Measurements from ENCODE around the gene MAGEB2. TPM values are rescaled to one million over a fixed set of nuclear protein-coding genes. Genes with fewer than 3 reads are reported as not detected.

The MAGEB2 gene
- total and polyA plus RNA-seq, 2 donors (not counting 3 experiments of a cell fraction or from before 2014, with no cell fraction given) = not detected

DNA sequence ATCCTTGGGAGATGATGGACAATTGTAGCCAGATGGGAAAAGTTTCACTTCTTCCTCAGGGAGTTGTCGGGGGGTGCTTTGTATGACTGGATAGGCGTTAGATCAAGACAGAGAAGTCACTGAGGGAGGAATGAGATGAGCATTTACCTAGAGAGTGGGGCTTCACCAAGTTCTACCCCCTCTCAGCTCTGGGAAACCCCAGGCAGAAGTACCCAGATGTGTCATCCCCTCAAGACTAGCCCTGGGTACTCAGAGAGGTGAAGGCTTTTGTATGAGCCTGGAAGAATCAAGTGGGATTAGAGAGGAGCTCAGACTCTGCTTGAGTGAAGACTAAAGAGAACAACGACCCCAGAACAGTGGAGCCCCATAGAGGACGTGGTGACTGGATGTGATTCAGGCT is 33.5 kb downstream of the MAGEB2 start:
- Histone ChIP-seq H3K4me3 (replicated peaks in 1 of 3; ENCODE audit: insufficient read depth in 1 of 3, low read depth in 1 of 3, low read length in 3 of 3) (no peak overlapping the region), H2AFZ (ENCODE audit: low read depth, low read length) (no peak overlapping the region), H3K79me2 (ENCODE audit: control insufficient read depth, insufficient read depth, low read length) (no peaks in the 10 kb centered on the region), H3K4me1 (ENCODE audit: control insufficient read depth, extremely low read depth, insufficient read depth, low read length) (no peaks in the 10 kb centered on the region), H3K9me3 (replicated peaks; ENCODE audit: control insufficient read depth, insufficient read depth, low read length) (no peaks in the 10 kb centered on the region), H4K20me1 (replicated peaks; ENCODE audit: control insufficient read depth, extremely low read depth, insufficient read depth, low read length) (no peaks in the 10 kb centered on the region), H3K27me3 (ENCODE audit: control insufficient read depth in 2 of 2, insufficient read depth in 2 of 2, low read length in 2 of 2) (no peaks in the 10 kb centered on the region), H3K4me2 (ENCODE audit: insufficient read depth, low read length) (no peak overlapping the region), H3K36me3 (ENCODE audit: control insufficient read depth in 2 of 2, extremely low read depth in 1 of 2, insufficient read depth in 2 of 2, low read length in 2 of 2) (no peaks in the 10 kb centered on the region), H3K9ac (replicated peaks; ENCODE audit: extremely low read depth, insufficient read depth, low read length) (no peak overlapping the region), H3K9me1 (replicated peaks; ENCODE audit: control insufficient read depth, extremely low read depth, insufficient read depth, low read length) (no peaks in the 10 kb centered on the region), H3K27ac (ENCODE audit: insufficient read depth, low read depth, low read length) (no peak overlapping the region)
- TF ChIP-seq EZH2 (IDR thresholded peaks at IDR 0.05; ENCODE audit: borderline replicate concordance, low read depth, low read length, severe bottlenecking) = no peak
- FAIRE-seq (no peak), DNase-seq (ENCODE audit: low read depth, low spot score) (no peak)
- ChIA-PET CTCF (no interaction called here), POLR2A (no interaction called here)
- intact Hi-C loops (cut with micrococcal nuclease) (no loop called here), dilution Hi-C loops (cut with MboI; ENCODE audit: extremely low pct_ligation_motif_present, low sequenced_read_pairs) (no loop called here)
- no TSS peak for BruUV-seq (replicated peaks)

- dilution Hi-C loops (cut with MboI; ENCODE audit: extremely low pct_ligation_motif_present, low sequenced_read_pairs) = no loop called here
- POLR2A ChIA-PET = no interaction called here
Measured at GRCh38 chrX:30253257-30253656, 37.9 kb downstream of the MAGEB2 start.

More at GRCh38 chrX:30253257-30253656, 37.9 kb downstream of the MAGEB2 start:
- Histone ChIP-seq H3K79me2 (ENCODE audit: control insufficient read depth, insufficient read depth, low read length) (no peaks in the 10 kb centered on the region), H3K4me2 (ENCODE audit: insufficient read depth, low read length) (no peak overlapping the region), H3K4me1 (ENCODE audit: control insufficient read depth, extremely low read depth, insufficient read depth, low read length) (no peaks in the 10 kb centered on the region), H3K27ac (ENCODE audit: insufficient read depth, low read depth, low read length) (no peak overlapping the region), H2AFZ (ENCODE audit: low read depth, low read length) (no peak overlapping the region), H3K9ac (replicated peaks; ENCODE audit: extremely low read depth, insufficient read depth, low read length) (no peak overlapping the region), H3K9me1 (replicated peaks; ENCODE audit: control insufficient read depth, extremely low read depth, insufficient read depth, low read length) (no peaks in the 10 kb centered on the region), H3K9me3 (replicated peaks; ENCODE audit: control insufficient read depth, insufficient read depth, low read length) (no peaks in the 10 kb centered on the region), H3K36me3 (ENCODE audit: control insufficient read depth in 2 of 2, extremely low read depth in 1 of 2, insufficient read depth in 2 of 2, low read length in 2 of 2) (no peaks in the 10 kb centered on the region), H3K4me3 (replicated peaks in 1 of 3; ENCODE audit: insufficient read depth in 1 of 3, low read depth in 1 of 3, low read length in 3 of 3) (no peak overlapping the region), H3K27me3 (ENCODE audit: control insufficient read depth in 2 of 2, insufficient read depth in 2 of 2, low read length in 2 of 2) (no peaks in the 10 kb centered on the region), H4K20me1 (replicated peaks; ENCODE audit: control insufficient read depth, extremely low read depth, insufficient read depth, low read length) (no peaks in the 10 kb centered on the region)
- CTCF ChIA-PET = no interaction called here
- FAIRE-seq (no peak), DNase-seq (ENCODE audit: low read depth, low spot score) (no peak)
- BruUV-seq (replicated peaks) = no TSS peak
- intact Hi-C loops (cut with micrococcal nuclease) = no loop called here
- TF ChIP-seq POLR2A (IDR thresholded peaks at IDR 0.05; ENCODE audit: low read depth, low read length) (no peak), GATA2 (IDR thresholded peaks at IDR 0.05; ENCODE audit: insufficient read depth, insufficient read length, low read depth, low read length) (no peak), FOS (IDR thresholded peaks at IDR 0.05; ENCODE audit: borderline replicate concordance, insufficient read depth, low read length) (no peak), CTCF (IDR thresholded peaks at IDR 0.05; ENCODE audit: extremely low read depth in 1 of 2, insufficient read depth in 1 of 2, low read depth in 1 of 2, low read length in 2 of 2) (no peak), JUN (IDR thresholded peaks at IDR 0.05; ENCODE audit: borderline replicate concordance, insufficient read depth, insufficient read length, low read depth) (no peak), POLR2AphosphoS5 (IDR thresholded peaks at IDR 0.05; ENCODE audit: insufficient read depth, low read depth, low read length) (no peak), EZH2 (IDR thresholded peaks at IDR 0.05; ENCODE audit: borderline replicate concordance, low read depth, low read length, severe bottlenecking) (no peak), MYC (IDR thresholded peaks at IDR 0.05; ENCODE audit: low read depth, low read length) (no peak)
- TF ChIP-seq, protein P1, sequence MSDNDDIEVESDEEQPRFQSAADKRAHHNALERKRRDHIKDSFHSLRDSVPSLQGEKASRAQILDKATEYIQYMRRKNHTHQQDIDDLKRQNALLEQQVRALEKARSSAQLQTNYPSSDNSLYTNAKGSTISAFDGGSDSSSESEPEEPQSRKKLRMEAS (IDR thresholded peaks at IDR 0.05; ENCODE audit: insufficient read depth, insufficient read length) = no peak

Data from endothelial cell of umbilical vein (primary cell).